Stimulated activated CD8-positive, alpha-beta memory T cell treated with anti-CD3 and anti-CD28 coated beads, Interleukin-7, amount 100 ng/mL, for 4 hours (primary cell): ENCODE results near the gene TSPAN9.

Experiments
- DNase-seq, 2 donors: peaks; one replicate each; pipeline ENCODE4 v3.0.0-alpha.2; 2020; ENCODE audit warnings: low read depth in 2 of 2

TSPAN9 gene

DNA sequence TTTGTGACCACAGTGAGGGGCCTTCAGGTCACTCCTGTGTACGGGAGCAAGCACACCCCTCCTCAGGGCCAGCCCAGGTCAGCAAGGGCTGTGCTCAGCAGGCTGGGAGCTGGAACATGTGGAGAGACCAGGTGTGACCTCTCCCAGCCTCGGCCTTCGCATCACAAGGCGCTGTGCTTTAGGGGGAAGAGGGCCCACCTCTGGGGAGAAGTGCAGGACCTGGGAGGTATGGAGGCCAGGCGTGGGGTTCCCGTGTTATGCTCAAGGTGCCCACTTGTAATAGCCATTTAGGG lies 219.2 kb downstream of the TSPAN9 start:
- DNase-seq: no peak

DNA sequence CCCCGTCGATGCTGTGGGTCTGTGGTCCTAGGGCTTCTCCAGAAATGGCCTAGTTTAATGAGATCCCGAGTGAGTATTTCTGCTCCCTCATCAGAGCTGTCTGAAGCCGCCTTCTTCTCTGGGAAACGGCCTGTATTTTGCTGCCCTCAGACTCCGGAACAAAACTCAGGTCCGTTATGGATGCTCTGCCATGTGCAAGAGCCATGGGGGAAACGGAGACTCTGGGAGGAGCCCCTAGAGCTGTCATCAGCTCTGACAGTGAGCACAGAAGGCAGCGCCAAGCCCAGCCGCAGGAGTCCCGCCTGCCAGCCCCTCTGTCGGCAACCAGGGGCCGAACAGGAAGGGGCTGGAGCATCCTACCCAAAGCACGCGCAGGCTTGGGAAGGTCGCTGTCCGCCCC lies 221.4 kb downstream of the TSPAN9 start:
- DNase-seq: no peak

GRCh38 chr12:3299929-3300832 lies 223.0 kb downstream of the TSPAN9 start:
- peak; percentile 51 to 55 for DNase-seq

GRCh38 chr12:3300833-3301401 lies 223.7 kb downstream of the TSPAN9 start:
- no peak for DNase-seq

- DNase-seq: no peak
These were observed 225.3 kb downstream of the TSPAN9 start for GRCh38 chr12:3302401-3303041.

DNA sequence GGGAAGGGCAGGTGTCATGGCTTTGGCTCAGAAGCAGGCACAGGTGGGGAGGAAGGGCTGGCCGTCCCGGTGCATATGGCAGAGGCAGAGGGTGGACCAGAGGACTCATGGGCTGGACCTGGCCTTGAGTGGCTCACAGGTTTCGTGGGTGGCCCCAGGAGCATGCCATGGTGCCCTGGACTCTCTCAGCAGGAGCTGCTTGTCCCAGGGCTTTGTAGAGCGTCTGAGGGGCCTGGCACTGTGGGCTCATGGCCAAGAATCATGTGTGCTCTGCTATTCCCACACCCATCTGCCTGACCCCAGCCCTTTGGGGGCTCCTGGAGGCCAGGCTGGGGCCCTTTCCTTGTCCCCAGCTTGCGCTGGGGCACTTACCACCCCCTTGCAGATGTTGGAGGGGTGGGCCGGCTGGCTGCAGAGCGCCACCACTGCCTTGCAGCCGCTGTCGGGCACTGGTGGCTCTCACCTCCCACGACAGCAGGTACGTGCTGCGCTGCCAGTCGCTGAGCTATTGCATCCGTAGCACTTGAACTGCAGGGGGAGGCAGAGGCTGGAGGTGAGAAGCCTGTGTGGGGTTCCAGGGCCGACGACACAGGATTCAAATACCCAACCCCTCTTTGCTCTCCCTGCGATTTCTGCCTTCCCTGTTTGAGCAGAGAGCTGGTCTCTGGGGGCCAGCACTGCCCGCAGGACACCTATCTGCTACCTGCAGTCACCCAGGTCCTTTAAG lies 226.4 kb downstream of the TSPAN9 start:
- no peak for DNase-seq

DNA sequence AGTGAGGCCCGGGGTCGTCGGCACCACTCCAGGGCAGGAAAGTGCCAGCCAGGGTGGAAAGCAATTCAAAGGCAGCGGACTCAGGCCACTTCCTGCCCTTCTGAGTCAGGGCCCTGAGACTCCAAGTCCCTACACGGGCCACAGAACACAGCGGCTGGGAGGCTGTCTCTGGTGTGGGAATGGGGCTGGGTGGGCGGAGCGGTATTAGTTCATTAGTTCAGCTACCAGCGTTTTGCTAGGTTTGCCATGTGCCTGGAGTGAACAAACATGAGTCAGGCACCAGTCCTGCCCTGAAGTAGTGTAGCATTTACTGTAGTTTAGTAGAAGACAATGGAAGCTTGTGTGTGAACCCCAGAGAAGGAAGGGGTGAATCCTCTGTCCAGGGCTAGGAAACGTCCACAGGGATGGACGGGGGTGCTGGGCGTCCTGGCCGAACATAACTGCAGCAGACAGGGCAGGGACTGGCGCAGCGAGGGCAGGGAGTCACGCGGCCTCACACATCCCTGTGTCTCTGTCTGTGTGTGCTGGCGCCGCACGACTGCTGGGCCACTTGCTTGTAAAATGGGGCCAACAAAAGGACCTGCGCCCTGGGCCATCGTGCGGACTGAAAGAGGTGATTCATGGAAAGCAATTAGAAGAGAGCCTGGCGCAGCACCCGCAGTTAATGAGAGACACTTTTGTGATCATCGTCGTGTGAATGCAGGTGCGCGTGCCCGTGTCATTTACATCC lies 227.4 kb downstream of the TSPAN9 start:
- no peak for DNase-seq

GRCh38 chr12:3305464-3305863 lies 228.3 kb downstream of the TSPAN9 start:
- no peak for DNase-seq

GRCh38 chr12:3305904-3306619 lies 228.9 kb downstream of the TSPAN9 start:
- no peak for DNase-seq

DNA sequence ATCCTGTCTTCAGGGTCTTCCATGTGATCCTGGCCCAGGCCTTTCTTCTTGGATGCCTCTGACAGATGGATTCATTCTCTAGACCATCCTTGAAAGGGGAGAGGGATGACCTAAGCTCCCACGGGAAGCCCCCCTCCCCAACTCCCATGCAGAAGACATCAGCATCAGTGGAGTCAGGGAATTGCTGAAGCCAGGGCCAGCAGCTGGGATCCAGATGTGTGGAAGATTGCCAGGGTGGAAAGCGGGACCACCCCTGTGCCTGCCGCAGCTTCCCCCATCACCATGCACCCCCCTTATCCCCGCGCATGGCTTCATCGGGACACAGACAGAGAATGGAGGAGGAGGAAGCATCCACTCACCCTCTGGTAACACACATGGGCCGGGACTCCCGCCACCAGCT lies 230.2 kb downstream of the TSPAN9 start:
- no peak for DNase-seq

DNA sequence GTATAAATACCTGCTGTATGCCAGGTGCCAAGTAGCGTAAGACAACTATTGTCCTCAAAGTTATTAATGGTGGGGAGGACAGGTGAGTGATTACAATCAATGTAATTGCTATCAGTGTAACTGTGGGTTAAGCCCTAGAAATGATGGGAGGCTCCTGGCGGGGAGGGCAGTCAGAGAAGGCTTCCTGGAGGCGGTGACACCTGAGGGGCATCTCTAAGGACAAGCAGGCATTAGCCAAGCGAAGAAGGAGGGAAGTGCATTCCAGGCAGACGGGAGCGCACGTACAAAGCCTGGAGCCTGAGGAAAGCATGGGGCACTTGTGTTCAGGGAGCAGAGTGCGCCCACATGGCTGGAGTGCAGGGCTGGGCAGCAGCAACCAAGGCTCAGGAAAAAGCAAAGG lies 230.9 kb downstream of the TSPAN9 start:
- DNase-seq: no peak

DNA sequence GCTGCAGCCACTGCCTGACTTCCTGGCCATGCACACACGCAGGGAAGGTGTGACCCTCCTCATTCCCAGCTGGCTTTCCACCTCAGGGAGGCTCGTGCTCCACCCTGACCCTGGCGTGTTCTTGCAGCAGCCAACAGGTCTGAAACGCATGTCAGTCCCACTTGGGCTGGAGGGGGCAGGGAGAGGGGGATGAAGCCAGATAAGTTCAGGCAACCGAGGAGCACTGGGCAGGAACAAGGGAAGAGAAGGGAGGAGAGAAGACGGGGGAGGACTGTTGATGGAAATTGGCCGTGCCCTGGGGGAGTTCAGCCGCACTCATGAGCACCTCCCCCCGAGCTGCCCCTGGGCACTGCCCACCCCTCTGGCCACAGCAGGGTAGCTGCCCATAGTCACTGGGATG lies 231.4 kb downstream of the TSPAN9 start:
- DNase-seq: no peak

DNA sequence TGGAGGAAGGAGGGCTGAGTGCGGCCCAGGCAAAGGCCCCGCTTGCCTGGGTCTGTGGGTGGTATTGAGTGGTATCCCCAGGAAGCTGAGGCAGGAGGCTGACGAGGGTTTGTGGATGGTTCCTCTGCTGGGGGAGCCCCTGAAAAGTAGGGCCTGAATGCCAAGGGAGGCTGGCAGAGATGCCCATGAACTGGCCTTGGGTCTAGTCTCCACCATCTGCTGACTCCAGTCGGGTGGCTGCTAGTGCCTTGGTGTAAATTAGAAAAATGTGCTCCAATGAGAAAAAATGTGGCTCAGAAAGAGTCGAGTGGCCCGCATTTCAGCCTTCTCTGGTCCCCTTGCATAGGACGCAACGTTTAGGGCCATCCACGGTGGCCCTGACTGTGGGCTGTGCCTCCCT lies 232.6 kb downstream of the TSPAN9 start:
- no peak for DNase-seq

DNA sequence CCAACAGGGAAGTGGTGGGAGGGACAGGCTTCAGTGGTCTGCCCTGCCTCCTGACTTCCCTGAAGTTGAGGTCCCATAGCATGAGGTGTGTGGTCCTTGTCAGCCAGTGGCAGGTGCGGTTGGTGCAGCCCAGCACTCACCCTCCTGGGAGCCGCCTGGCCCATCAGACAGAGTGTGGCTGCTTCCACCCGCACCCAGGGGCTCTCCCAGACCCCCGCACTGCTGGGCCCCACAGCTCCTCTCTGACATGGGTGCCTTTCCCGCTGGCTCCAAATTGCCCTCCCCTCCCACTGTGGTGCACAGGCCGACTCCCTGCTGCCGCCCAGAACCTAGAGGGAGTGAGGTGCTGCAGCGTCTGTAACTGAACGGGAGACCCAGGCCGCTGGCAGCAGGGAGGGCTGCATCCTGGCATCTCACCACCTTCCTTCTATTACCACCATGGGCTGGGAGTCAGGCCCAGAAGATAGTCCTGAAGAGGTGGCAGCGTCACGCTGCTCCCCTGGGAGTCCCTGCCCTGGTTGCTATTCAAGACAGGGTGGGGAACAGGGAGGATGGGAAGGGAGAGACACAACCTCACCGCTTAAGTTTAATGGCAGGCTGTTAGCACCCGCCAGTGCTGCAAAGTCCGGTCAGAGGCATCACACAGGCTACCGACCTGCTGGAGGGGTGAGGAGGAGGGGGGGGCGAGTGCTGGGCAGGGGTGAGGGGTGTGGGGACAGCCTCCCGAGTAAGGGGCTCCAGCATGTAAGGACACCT lies 233.3 kb downstream of the TSPAN9 start:
- no peak for DNase-seq

DNA sequence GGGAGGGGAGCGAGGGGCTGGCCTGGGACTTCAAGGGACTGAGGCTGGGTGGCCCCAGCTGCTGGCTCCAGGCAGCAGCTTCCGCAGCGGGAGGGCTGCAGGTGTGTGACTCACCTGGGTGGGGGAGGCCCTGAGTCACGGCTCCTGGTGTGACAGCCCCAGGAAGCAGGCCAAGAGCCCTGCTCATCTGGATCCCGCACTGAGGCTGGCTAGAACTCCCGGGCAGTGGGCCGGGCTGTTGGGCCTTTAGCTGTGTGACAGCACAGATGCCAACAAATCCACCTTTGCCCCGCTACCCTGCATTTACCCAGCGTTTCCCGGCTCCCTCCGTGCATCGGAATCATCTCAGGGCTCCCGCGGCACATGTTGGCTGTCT lies 233.8 kb downstream of the TSPAN9 start:
- DNase-seq: no peak

DNA sequence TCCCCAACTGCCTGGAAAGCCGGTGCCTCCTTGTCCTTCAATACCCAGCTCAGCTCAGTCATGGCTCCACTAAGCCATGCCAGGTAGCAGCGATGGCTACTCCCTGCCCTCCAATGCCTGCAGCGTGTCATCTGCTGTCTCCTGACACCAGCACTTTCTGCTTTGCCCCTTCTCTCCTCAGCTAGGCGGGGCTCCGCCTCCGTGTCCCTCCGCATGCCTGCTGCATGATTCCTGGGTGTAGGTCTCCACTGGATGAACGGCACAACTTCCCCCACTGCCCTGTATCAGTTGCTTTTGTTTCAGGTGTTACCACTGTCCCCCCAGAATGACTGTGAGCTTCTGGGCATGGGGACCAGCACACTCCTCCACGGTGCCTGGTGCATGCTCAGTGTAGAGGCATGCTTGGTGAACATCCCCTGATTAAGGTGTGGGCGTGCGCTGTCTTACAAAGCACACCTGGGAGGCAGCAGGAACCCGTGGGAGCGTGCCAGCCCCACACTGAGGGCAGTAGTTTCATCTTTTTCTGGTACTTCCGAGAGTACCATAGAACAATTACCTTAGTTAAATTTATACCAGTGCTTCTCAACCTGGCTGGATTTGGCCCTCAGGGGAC lies 234.4 kb downstream of the TSPAN9 start:
- DNase-seq: no peak

GRCh38 chr12:3313066-3313465 lies 235.9 kb downstream of the TSPAN9 start:
- no peak for DNase-seq

DNA sequence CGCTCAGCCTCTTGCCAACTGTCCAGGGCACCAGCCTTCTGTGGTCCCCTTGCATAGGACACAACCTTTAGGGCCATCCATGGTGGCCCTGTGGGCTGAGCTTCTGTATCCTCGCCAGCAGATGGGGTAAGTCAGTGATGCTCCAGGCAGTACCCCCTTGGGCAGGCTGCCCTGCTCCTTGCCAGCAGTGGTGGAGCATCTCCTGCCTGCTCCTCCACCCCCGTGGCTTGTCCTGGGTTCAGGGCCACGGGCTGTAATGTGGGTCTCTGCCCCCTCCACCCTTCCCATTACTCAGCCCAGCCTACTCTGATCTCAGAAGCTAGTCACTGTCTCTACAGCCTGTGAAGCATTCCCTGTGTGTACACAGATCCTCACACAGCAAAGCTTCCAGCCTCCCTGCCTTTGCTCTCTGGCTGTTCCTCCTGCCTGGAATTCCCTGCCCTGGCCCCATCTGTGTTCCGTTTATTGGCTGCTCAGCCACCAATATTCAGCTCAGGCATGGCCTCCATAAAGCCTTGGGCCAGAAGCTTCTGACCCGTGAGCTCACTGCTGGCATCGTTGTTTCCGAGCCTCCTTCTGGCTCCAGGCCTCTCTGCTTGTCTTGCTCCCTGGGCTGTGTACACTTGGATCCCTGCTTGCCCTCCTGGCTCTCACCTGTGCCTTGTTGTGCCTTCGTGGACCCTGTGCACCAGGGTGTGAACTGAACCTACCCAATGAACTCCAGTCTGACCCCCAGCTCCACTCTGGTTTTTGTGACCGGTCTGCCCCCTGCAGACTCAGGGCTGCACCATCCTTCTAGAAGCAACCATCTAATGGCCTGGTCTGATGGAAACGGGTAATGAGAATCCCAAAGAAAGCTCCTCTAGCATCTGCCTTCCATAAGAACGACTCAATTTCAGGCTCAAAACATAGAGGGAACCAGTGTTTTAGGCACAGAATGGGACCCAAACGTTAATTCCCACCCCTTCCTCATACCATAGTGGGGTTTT lies 236.8 kb downstream of the TSPAN9 start:
- no peak for DNase-seq

- DNase-seq: no peak
These were observed 238.1 kb downstream of the TSPAN9 start for GRCh38 chr12:3315201-3315661.
